ENCODE data around the gene NINJ2. TPM values are rescaled to one million over a fixed set of nuclear protein-coding genes. Genes with fewer than 3 reads are reported as not detected.

The NINJ2 gene
- total RNA-seq, 1 donor from 2014 or later, result not detected

DNA sequence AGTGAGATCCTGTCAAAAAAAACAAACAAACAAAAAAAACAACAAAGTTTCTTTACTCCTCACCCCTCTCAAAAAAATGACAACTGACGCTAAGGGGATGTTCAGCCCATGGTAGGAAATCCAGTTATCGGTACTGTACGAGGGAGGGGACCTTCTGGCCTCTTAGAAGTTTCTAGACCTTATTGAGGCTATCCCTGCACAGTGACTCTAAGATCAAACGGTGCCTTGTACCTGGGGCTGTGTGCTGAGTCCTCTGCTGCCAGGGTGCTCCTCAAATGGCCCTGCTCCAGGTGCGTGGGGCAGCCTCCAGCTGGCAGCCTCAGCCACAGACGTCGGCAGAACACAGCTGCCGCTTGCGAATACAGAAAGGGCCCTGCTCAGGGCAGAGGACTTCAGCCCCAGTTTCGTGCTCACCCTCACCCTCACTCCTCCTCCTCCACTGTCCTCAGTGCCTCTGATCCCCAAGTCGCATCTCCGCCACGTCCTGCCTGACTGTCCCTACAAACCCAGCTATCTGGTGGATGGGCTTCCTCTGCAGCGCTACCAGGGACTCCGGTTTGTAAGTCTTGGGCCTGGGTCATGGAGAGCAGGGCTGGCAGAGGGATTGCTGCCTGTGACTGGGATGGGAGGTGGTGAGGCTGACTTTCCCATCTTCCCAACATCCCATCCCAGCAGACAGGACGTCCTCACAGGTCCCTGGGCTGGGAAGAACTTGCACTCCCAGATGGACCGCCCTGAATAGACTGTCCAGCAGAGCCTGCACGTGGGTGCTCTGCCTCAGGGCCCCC is 112.6 kb downstream of the NINJ2 start:
- TF ChIP-seq, protein P1, sequence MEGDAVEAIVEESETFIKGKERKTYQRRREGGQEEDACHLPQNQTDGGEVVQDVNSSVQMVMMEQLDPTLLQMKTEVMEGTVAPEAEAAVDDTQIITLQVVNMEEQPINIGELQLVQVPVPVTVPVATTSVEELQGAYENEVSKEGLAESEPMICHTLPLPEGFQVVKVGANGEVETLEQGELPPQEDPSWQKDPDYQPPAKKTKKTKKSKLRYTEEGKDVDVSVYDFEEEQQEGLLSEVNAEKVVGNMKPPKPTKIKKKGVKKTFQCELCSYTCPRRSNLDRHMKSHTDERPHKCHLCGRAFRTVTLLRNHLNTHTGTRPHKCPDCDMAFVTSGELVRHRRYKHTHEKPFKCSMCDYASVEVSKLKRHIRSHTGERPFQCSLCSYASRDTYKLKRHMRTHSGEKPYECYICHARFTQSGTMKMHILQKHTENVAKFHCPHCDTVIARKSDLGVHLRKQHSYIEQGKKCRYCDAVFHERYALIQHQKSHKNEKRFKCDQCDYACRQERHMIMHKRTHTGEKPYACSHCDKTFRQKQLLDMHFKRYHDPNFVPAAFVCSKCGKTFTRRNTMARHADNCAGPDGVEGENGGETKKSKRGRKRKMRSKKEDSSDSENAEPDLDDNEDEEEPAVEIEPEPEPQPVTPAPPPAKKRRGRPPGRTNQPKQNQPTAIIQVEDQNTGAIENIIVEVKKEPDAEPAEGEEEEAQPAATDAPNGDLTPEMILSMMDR (conservative IDR thresholded peaks at IDR 0.05; ENCODE audit: low read depth, low read length), result no peak
- DNase-seq (ENCODE audit: low read depth), result no peak
- no peak overlapping the region for H3K4me3 ChIP-seq (ENCODE audit: low read depth, low read length)

DNA sequence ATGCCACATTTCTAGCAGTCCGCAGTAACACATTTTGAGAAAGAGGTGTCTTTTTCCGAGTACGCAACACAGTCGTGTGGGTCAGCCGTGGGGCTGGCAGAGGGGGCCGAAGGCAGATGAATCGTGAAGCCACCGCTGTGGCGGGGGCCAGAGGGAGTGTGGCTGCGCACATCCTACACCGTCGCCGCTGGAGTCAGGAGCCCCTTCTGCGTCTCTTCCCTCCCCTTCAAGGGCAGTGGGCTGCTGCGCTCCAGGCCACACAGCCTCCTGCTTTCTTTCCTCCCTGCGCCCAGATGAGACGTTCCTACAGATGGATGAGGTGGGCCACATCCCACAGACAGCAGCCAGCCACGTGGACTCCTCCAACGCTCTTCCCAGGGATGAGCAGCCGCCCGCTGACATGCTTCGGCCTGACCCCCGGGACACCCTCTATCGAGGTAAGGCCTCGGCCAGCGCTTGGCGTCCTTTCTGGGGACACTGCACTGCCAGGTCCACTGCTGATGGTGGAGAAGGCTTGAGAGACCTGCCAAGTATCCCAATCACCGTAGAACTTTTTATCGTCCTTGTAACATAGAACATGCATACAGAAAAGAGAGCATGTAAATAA is 113.7 kb downstream of the NINJ2 start:
- no peak for DNase-seq (ENCODE audit: low read depth)
- TF ChIP-seq, protein P1 (conservative IDR thresholded peaks at IDR 0.05; ENCODE audit: low read depth, low read length), result no peak
- H3K4me3 ChIP-seq (ENCODE audit: low read depth, low read length), result no peak overlapping the region

DNA sequence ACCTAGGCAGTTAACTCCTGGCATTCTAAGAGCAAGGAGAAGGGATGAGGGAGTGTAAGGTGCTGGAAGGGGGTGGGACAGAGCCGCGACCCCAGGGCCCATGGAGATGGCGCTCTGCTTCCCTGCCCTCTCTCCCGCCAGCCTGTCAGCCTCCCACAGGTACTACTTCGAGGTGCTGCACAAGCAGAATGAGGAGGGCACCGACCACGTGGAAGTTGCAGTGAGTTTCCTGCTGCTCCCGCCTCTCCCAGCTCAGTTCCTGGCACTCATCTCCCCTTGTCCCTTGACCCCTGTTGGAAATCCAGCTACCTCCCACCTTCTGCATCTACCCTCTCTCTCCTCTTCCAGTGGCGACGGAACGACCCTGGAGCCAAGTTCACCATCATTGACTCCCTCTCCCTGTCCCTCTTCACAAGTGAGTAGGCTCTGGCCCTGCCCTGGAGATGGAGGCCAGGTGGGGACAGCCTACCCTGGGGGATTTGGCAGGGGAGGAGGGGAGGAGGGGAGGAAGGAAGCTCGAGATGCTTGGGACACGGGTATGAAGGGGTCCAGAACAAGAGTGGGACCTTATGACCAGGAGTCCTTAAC is 115.3 kb downstream of the NINJ2 start:
- no peak for DNase-seq (ENCODE audit: low read depth)
- TF ChIP-seq, protein P1 (conservative IDR thresholded peaks at IDR 0.05; ENCODE audit: low read depth, low read length), result no peak

DNA sequence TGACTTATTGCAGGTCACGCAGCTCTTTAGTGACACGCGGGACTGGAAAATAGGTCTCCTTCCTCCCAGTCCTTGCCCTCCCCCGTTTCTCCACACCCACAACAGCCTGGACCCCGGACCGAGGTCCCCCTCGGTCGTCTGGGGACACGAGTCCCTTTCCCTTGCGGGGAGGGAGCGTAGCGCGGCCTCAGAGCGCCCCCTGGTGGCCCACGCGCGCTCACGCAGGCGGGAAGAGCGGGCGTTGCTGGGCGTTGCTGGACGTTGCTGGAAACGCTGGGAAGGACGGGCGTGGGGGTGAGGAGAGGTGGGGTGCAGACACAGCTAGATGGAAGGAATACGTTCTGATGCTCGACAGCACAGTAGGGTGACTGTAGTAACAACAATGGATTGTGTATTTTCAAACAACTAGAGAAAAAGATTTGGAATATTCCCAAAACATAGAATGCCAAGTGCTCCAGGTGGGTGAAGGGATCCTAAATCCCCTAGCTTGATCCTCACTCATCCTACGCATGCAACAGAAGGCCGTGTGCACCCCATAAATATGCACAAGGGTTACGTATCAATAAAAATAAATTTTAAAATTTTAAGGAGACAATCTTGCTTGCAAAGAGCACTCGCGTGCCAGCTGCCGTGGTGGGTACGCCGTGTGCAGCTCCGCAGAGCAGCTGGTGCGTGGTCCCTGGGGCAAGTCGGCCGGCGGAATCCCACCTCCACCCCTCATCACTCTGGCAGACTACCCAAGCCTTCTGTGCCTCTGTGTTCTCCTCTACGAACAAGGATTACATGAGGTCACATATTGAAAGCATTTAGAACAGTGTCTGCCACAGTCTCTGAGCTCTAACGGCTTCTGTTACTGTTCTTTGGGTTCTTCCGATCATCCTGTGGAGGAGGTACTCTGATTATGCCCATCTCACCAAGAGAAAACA is 116.1 kb downstream of the NINJ2 start:
- no peak overlapping the region for H3K4me3 ChIP-seq (ENCODE audit: low read depth, low read length)
- TF ChIP-seq, protein P1 (conservative IDR thresholded peaks at IDR 0.05; ENCODE audit: low read depth, low read length), result peak; percentile 96
- DNase-seq (ENCODE audit: low read depth), result no peak

More for the DNA sequence above, 115.3 kb downstream of the NINJ2 start:
- no peak overlapping the region for H3K4me3 ChIP-seq (ENCODE audit: low read depth, low read length)

DNA sequence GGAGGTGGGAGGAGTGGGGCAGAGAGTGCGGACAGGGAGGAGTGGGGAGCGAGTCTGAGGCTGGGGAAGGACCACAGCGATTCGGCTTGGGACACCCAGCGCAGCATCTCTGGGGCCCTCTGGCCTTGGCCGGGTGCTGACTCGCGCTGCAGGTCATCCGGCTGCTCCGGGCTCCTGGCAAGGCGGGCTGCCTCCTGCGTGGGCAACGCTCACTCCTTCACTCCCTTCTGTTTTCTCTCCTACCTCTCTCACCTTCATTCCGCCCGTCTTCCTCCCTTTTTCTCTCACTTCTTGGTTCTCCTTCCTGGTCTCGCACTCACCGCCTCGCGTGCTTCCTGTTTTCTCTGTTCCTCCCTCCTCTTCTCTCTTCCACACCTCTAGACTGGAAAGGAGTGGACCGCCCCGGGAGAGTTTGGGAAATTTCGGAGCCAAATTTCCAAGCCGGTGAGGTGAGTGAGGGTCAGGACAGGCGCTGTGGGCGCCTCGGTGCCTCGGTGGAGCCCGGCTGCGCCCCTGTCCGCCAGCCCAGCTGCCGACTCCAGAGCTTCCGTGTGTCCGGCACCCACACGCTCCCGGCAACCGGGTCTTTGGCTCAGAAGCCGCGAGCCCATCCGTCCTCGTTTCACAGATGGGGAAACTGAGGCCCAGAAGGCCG is 116.9 kb downstream of the NINJ2 start:
- no peak for DNase-seq (ENCODE audit: low read depth)
- TF ChIP-seq, protein P1 (conservative IDR thresholded peaks at IDR 0.05; ENCODE audit: low read depth, low read length), result no peak
- H3K4me3 ChIP-seq (ENCODE audit: low read depth, low read length), result no peak overlapping the region

- H3K4me3 ChIP-seq (ENCODE audit: low read depth, low read length), result no peak overlapping the region
- TF ChIP-seq, protein P1 (conservative IDR thresholded peaks at IDR 0.05; ENCODE audit: low read depth, low read length), result no peak
- no peak for DNase-seq (ENCODE audit: low read depth)
Measured at GRCh38 chr12:545835-546234, 117.4 kb downstream of the NINJ2 start.

Measured in epithelial cell of proximal tubule (primary cell).